Activated CD4-positive, alpha-beta T cell treated with anti-CD3 and anti-CD28 coated beads, Interleukin-2, amount 10 ng/mL, durations not matched to agents 24 days and 14 days (primary cell): ENCODE data around the gene FARP1. TPM values are rescaled to one million over a fixed set of nuclear protein-coding genes. Genes with fewer than 3 reads are reported as not detected.

Experiments
- DNase-seq: peaks from one replicate; pipeline ENCODE4 v3.0.0; 2022
- H3K27ac Mint-ChIP-seq: one replicate; pipeline ENCODE4 v1.8.0; 2022; ENCODE audit warnings: mild to moderate bottlenecking, mixed read lengths
- H3K27me3 Mint-ChIP-seq: one replicate; pipeline ENCODE4 v1.8.0; 2022; ENCODE audit warnings: mixed read lengths
- H3K36me3 Mint-ChIP-seq: one replicate; pipeline ENCODE4 v1.8.0; 2022; ENCODE audit warnings: low read depth, mild to moderate bottlenecking, mixed read lengths
- H3K4me1 Mint-ChIP-seq: one replicate; pipeline ENCODE4 v1.8.0; 2021; ENCODE audit warnings: mixed read lengths
- H3K4me3 Mint-ChIP-seq: one replicate; pipeline ENCODE4 v1.8.0; 2022; ENCODE audit warnings: mild to moderate bottlenecking, moderate library complexity, mixed read lengths
- H3K9me3 Mint-ChIP-seq: one replicate; pipeline ENCODE4 v1.8.0; 2021; ENCODE audit warnings: mixed read lengths
- intact Hi-C: fragments of 100-400 bp; cut with micrococcal nuclease; formaldehyde crosslinking; loops from one replicate; pipeline ENCODE4 v1.15.1; 2023
- total RNA-seq: library from RNA; stranded (reverse); gene quantifications from 2 replicates; pipeline ENCODE4 v1.2.3, GENCODE V29; 2022

Gene FARP1
- total RNA-seq, 1 donor from 2014 or later, result 0.37 TPM

DNA sequence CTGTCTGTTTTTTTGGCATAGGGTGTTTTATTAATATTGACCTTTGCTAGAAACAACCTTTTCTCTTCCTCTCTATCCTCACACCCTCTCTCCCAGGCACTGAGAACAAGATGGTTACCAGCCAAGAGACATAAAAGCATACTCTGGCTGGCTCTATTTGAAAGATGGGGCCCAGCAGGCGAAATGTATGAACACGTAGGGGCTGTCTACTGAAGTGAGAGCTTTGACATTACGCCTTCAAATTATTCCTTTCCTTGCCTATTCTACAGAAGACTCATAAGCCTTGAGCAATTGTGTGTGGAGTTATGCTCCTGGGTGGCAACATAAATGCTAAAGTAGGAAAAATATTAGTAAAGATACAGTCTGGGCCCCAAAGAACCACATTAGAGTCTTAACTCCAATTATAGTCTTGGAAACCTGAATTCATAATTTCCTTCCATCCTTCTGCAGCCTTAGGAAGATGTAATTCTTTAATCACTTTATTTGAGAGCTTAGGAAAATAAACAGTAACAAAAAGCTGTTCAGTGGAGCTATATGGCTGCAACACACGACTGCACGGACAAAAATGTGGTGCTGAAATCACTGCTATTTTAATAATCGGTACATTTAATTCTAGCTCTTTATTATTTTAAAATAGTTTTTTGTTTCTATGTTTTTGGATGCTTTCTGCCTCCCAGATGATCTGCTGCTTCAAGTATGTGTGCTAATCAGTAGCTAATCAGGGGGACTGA is 156.5 kb downstream of the FARP1 start:
- Mint-ChIP-seq H3K4me3 (no peak overlapping the region), H3K4me1 (no peaks in the 10 kb centered on the region), H3K9me3 (no peaks in the 10 kb centered on the region), H3K27ac (no peak overlapping the region), H3K27me3 (peaks cover 4% of the 10 kb centered on the region), H3K36me3 (no peaks in the 10 kb centered on the region)
- intact Hi-C loops, result no loop called here
- no peak for DNase-seq

DNA sequence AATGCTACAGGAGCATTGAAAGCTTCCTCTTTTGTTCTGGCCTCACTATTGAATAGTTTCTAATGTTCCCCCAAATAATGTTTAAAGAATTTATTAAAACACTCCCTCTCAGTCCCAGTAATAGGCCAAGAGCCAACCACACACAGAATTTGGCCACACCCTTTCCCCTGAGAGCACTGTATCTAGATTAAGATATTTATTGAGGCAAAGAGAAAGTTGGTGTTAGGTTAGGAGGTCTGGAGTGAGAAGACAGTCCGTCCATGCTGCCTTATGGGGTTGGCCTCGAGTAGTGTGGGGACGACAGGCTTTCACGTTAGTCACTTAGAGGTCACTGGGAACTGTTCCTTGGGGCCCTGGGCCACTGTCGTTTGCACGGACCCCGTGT is 157.1 kb downstream of the FARP1 start:
- Mint-ChIP-seq H3K4me1 (no peaks in the 10 kb centered on the region), H3K27me3 (peaks cover 4% of the 10 kb centered on the region), H3K36me3 (no peaks in the 10 kb centered on the region), H3K9me3 (no peaks in the 10 kb centered on the region), H3K27ac (no peak overlapping the region), H3K4me3 (no peak overlapping the region)
- no peak for DNase-seq
- intact Hi-C loops, result no loop called here

DNA sequence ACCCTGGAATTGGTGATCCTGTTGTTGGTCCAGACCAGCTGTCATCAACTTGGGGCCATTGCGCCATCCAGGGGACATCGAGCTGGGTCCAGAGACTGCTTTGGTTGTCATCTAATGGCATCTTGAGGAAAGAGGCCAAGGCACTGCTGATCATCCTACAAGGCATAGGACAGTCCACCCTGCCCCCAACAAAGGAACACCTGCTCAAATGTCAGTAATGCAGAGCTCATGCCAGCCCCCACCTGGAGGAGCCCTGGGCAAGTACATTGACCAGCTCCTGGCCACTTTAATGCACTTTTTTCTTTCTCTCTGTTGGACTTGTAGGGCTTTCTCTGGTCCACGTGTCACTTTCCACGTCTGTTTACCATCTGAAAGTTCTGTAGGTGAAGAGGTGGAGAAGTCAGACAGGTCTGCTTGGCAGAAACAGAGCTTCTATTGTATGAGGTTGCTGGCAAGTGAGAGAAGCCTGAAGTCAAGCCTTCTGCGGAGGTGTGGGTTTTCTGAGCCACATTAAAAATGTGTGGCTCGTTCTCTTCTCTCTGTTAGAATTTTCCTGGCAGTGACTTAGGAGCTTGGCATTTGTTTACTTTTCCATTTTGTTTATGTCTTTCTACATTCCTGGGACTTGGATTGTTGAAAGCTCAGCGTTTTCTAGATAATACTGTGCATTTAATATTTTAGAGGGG is 158.2 kb downstream of the FARP1 start:
- no peaks in the 10 kb centered on the region for H3K36me3 Mint-ChIP-seq

DNA sequence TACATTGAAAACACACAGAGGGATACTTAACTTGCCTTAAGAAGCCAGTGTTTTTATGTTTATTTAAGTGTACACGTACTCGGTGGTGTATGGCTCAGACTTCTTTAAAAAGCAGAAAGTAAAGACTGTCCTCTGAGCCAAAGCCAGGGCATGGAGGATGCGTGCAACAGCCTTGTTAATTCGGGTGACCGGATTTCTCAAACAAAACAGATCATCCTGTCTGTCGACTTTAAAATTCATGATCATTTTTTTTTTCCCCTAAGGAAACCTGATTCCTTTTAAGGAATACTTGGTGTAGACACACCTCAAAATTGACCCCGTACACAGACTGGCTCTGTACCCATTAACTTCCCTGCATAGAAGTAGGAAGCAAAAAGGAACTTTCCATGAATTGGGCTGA is 158.8 kb downstream of the FARP1 start:
- no peak for DNase-seq
- intact Hi-C loops, result no loop called here
- no peaks in the 10 kb centered on the region for H3K9me3 Mint-ChIP-seq

More for the DNA sequence above, 158.2 kb downstream of the FARP1 start:
- no peaks in the 10 kb centered on the region for H3K4me1 Mint-ChIP-seq
- no peak overlapping the region for H3K27ac Mint-ChIP-seq
- peaks cover 4% of the 10 kb centered on the region for H3K27me3 Mint-ChIP-seq
- no peak for DNase-seq
- intact Hi-C loops, result no loop called here
- no peaks in the 10 kb centered on the region for H3K9me3 Mint-ChIP-seq
- H3K4me3 Mint-ChIP-seq, result no peak overlapping the region

GRCh38 chr13:98303858-98304257 is 161.0 kb downstream of the FARP1 start:
- Mint-ChIP-seq H3K4me1 (no peaks in the 10 kb centered on the region), H3K27ac (no peak overlapping the region), H3K36me3 (no peaks in the 10 kb centered on the region), H3K27me3 (peaks cover 4% of the 10 kb centered on the region), H3K9me3 (no peaks in the 10 kb centered on the region), H3K4me3 (no peak overlapping the region)
- intact Hi-C loops, result no loop called here
- DNase-seq, result no peak

More for the DNA sequence above, 158.8 kb downstream of the FARP1 start:
- no peaks in the 10 kb centered on the region for H3K36me3 Mint-ChIP-seq
- no peak overlapping the region for H3K27ac Mint-ChIP-seq
- peaks cover 4% of the 10 kb centered on the region for H3K27me3 Mint-ChIP-seq
- H3K4me3 Mint-ChIP-seq, result no peak overlapping the region
- no peaks in the 10 kb centered on the region for H3K4me1 Mint-ChIP-seq

DNA sequence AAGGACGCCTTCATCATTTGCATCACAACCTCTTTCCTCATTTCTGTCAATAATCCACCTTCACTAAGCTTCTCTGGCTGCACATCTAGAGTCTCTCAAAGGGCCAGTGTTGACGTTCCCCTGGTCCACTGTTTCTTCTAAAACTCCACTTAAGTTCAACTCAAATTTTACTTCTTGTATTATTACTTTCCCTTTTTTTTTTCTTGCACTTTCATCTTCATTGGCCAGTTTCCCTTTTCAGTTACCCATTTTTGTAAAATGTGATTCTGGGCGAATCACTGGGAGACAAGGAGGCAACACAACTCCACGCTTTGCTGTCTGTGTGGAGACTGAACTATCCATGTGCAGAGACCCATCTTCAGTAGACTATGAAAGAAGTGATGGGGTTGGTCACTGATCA is 162.8 kb downstream of the FARP1 start:
- DNase-seq, result no peak
- no peaks in the 10 kb centered on the region for H3K36me3 Mint-ChIP-seq
- no peaks in the 10 kb centered on the region for H3K4me1 Mint-ChIP-seq
- no peak overlapping the region for H3K4me3 Mint-ChIP-seq
- peaks cover 4% of the 10 kb centered on the region for H3K27me3 Mint-ChIP-seq
- intact Hi-C loops, result no loop called here
- H3K27ac Mint-ChIP-seq, result no peak overlapping the region
- H3K9me3 Mint-ChIP-seq, result no peaks in the 10 kb centered on the region

DNA sequence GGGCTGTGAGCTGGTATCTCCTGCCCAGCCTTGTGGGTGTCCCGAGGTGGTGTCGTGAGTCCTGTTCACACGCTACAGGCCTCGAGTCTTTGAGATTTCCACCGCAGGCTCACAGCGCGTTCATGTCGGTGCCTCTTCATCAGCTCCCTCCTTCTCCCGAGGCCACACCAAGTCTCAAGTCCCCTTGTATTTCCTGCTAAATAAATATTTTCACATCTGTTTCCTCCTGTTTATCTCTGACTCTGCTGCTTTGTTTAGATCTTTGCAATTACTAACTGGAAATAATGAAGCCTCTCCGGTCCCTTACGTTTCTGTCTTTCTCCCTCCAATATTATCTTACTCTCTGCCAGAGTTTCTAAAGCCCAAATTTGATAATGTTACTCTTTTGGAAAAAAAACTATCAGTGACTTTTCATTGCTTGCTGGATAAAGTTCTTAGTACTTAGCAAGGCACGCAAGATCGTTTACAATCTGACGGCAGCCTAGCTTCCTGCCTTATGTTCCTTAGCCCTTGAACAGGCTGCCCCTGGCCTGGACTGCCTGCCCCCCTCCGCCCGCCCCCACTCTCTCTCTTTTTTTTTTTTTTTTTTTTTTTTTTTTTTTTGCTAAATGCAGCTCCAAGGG is 164.7 kb downstream of the FARP1 start:
- Mint-ChIP-seq H3K4me3 (no peak overlapping the region), H3K4me1 (no peaks in the 10 kb centered on the region), H3K27me3 (peaks cover 2% of the 10 kb centered on the region), H3K36me3 (no peaks in the 10 kb centered on the region), H3K27ac (no peak overlapping the region), H3K9me3 (no peaks in the 10 kb centered on the region)
- intact Hi-C loops, result no loop called here
- no peak for DNase-seq

GRCh38 chr13:98308086-98308911 is 165.4 kb downstream of the FARP1 start:
- Mint-ChIP-seq H3K36me3 (no peaks in the 10 kb centered on the region), H3K4me3 (no peak overlapping the region), H3K4me1 (no peaks in the 10 kb centered on the region), H3K27me3 (no peaks in the 10 kb centered on the region), H3K27ac (no peak overlapping the region), H3K9me3 (no peaks in the 10 kb centered on the region)
- DNase-seq, result no peak
- intact Hi-C loops, result no loop called here

DNA sequence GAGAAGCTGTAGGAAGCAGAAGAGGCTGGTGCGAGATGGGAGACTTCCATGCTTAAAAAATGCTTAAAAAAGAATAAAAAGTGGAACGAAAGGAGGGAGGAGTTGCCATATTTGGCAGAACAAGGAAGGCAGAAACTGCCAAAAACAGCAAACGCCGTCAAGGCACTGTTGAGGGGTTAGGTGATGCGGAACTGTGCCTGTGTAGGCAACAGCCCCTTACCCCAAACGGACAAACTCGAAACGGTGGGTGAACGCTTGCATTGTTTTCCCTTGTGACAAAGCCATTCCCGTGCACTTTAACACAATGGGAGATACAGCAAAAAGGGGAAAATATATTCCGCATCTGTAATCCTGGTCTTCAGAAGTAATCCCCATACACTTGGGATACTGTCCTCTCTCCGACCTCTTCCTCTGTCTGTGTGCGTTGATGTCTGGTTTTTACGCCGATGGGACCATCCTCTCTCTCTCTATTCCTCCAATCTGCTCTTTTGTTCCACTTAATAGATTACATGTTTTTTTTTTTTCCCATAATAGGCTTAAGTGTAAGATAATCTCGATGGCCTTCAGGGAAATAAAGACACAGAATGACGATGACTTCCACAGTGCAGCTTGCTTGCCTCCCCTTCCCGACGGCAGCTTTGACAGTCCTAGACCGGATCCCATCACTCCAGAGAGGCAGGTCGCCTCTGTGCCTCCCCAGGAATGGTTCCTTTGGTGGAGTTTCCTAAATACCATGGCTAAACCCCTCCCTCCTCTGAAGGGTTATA is 166.9 kb downstream of the FARP1 start:
- Mint-ChIP-seq H3K27me3 (no peaks in the 10 kb centered on the region), H3K36me3 (no peaks in the 10 kb centered on the region), H3K27ac (no peak overlapping the region), H3K4me3 (no peak overlapping the region), H3K9me3 (no peaks in the 10 kb centered on the region), H3K4me1 (no peaks in the 10 kb centered on the region)
- no peak for DNase-seq
- intact Hi-C loops, result no loop called here

DNA sequence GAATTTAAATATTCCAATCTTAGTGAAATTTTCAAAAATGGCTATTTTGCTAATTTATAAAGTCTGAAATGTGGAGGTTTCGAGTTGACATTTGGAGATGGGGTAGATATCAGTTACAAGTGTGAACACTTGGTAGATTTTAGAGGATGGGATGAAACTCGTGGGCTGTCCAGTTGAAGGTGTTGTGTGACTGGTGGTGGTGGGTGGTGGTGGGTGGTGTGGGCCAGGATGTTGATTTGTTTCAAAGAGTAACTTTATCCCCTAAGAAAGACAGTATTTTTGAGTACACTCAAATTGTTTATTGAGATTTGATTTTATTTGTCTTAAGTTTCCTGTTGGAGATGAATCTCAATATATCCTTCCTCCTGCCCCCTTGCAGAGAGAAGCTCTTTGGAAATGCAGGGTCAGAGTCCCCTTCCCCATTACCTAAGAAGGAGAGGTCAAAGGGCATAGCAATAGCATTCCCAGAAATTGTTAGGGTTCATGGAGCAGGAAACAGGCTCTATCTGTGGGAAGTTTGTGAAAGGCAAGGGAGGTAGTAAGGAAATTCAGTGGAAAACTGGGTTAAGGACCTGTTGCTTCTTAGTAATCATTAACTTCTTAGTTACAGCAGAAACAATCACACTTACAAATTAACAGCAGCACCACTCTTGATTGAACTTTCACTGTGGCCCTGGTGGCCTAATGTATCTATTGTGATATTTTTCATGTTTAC is 167.7 kb downstream of the FARP1 start:
- no peak overlapping the region for H3K27ac Mint-ChIP-seq
- no peaks in the 10 kb centered on the region for H3K4me1 Mint-ChIP-seq
- intact Hi-C loops, result no loop called here
- DNase-seq, result no peak
- no peaks in the 10 kb centered on the region for H3K9me3 Mint-ChIP-seq
- no peaks in the 10 kb centered on the region for H3K27me3 Mint-ChIP-seq
- H3K4me3 Mint-ChIP-seq, result no peak overlapping the region
- no peaks in the 10 kb centered on the region for H3K36me3 Mint-ChIP-seq

- H3K9me3 Mint-ChIP-seq, result no peaks in the 10 kb centered on the region
- no peaks in the 10 kb centered on the region for H3K36me3 Mint-ChIP-seq
Observed at GRCh38 chr13:98311200-98311548, 168.3 kb downstream of the FARP1 start.

DNA sequence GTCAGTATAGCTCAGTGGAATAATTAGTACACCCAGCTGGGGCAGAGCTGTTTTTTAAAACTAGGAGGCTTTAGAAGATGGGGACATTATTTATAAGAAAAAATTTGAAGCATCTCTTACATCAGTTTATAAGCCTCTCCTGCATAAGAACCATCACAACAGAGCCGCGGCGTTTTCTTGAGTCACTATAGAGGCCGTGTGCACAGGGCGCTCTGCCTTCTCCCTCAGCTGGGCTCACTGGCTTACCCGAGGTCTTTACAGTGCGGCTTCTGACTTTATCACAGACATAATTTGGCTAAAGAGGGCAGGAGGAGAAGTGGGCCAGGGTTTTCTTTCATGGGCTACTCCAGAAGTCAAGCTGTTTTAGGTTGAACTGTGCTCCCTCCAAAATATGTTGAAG is 169.7 kb downstream of the FARP1 start:
- no peaks in the 10 kb centered on the region for H3K36me3 Mint-ChIP-seq

More at GRCh38 chr13:98311200-98311548, 168.3 kb downstream of the FARP1 start:
- Mint-ChIP-seq H3K4me1 (no peaks in the 10 kb centered on the region), H3K4me3 (no peak overlapping the region), H3K27ac (no peak overlapping the region), H3K27me3 (no peaks in the 10 kb centered on the region)
- intact Hi-C loops, result no loop called here
- no peak for DNase-seq

More for the DNA sequence above, 169.7 kb downstream of the FARP1 start:
- no peak for DNase-seq
- Mint-ChIP-seq H3K27ac (no peak overlapping the region), H3K4me1 (no peaks in the 10 kb centered on the region), H3K4me3 (no peak overlapping the region), H3K9me3 (no peaks in the 10 kb centered on the region), H3K27me3 (no peaks in the 10 kb centered on the region)
- intact Hi-C loops, result no loop called here
